Chondrocyte (in vitro differentiated cells): Measurements from ENCODE around the gene CPXM2. TPM values are rescaled to one million over a fixed set of nuclear protein-coding genes. Genes with fewer than 3 reads are reported as not detected.

ENCODE experiments used
- DNase-seq: peaks from one replicate; pipeline ENCODE4 v3.0.0; 2021; ENCODE audit warnings: mixed read lengths, low spot score
- H3K27ac Mint-ChIP-seq: one replicate; pipeline ENCODE4 v1.8.0; 2021; ENCODE audit warnings: mild to moderate bottlenecking, moderate library complexity, mixed read lengths; ENCODE audit not compliant: unreplicated experiment
- H3K27me3 Mint-ChIP-seq: 2 replicates; pipeline ENCODE4 v1.8.0; 2021; ENCODE audit warnings: low read depth, mixed read lengths
- H3K36me3 Mint-ChIP-seq: 2 replicates; pipeline ENCODE4 v1.8.0; 2021; ENCODE audit warnings: low read depth, mixed read lengths
- H3K4me1 Mint-ChIP-seq: 2 replicates; pipeline ENCODE4 v1.8.0; 2021; ENCODE audit warnings: low read depth, mild to moderate bottlenecking, mixed read lengths
- H3K4me3 Mint-ChIP-seq: one replicate; pipeline ENCODE4 v1.8.0; 2021; ENCODE audit warnings: mild to moderate bottlenecking, moderate library complexity, mixed read lengths; ENCODE audit not compliant: unreplicated experiment
- H3K9me3 Mint-ChIP-seq: 2 replicates; pipeline ENCODE4 v1.8.0; 2021; ENCODE audit warnings: low read depth, mixed read lengths
- CTCF ChIP-seq: fragments of 200-600 bp; sonication (generic); IDR thresholded peaks from 2 replicates; pipeline ENCODE4 v1.5.0; 2021; ENCODE audit warnings: antibody characterized with exemption, mild to moderate bottlenecking, moderate library complexity
- total RNA-seq: library from RNA; stranded (reverse); gene quantifications from 3 replicates; pipeline ENCODE4 v1.2.1, GENCODE V29; 2021

The CPXM2 gene
- total RNA-seq, 1 donor from 2014 or later: not detected

GRCh38 chr10:123724747-123725146, 166.9 kb downstream of the CPXM2 start:
- no peak for TF ChIP-seq CTCF
- peaks cover 2% of the 10 kb centered on the region for H3K9me3 Mint-ChIP-seq
- peaks cover 3% of the 10 kb centered on the region for H3K27me3 Mint-ChIP-seq
- no peaks in the 10 kb centered on the region for H3K36me3 Mint-ChIP-seq
- H3K27ac Mint-ChIP-seq: no peak overlapping the region
- no peak for DNase-seq
- no peaks in the 10 kb centered on the region for H3K4me1 Mint-ChIP-seq
- H3K4me3 Mint-ChIP-seq: no peak overlapping the region

GRCh38 chr10:123722351-123722750, 169.3 kb downstream of the CPXM2 start:
- H3K4me1 Mint-ChIP-seq: no peaks in the 10 kb centered on the region
- no peak for DNase-seq
- peaks cover 3% of the 10 kb centered on the region for H3K27me3 Mint-ChIP-seq
- H3K27ac Mint-ChIP-seq: no peak overlapping the region
- no peak for TF ChIP-seq CTCF
- peaks cover 8% of the 10 kb centered on the region for H3K9me3 Mint-ChIP-seq
- H3K4me3 Mint-ChIP-seq: no peak overlapping the region
- H3K36me3 Mint-ChIP-seq: no peaks in the 10 kb centered on the region

GRCh38 chr10:123721441-123722049, 170.1 kb downstream of the CPXM2 start:
- H3K27ac Mint-ChIP-seq: no peak overlapping the region
- H3K9me3 Mint-ChIP-seq: peaks cover 6% of the 10 kb centered on the region
- peaks cover 3% of the 10 kb centered on the region for H3K27me3 Mint-ChIP-seq
- no peak overlapping the region for H3K4me3 Mint-ChIP-seq
- TF ChIP-seq CTCF: no peak
- no peaks in the 10 kb centered on the region for H3K36me3 Mint-ChIP-seq
- H3K4me1 Mint-ChIP-seq: no peaks in the 10 kb centered on the region
- DNase-seq: no peak

GRCh38 chr10:123720536-123720935, 171.1 kb downstream of the CPXM2 start:
- TF ChIP-seq CTCF: no peak
- Mint-ChIP-seq H3K36me3 (no peaks in the 10 kb centered on the region), H3K4me1 (no peaks in the 10 kb centered on the region), H3K27me3 (peaks cover 3% of the 10 kb centered on the region), H3K9me3 (peaks cover 6% of the 10 kb centered on the region), H3K27ac (no peak overlapping the region), H3K4me3 (no peak overlapping the region)
- no peak for DNase-seq

GRCh38 chr10:123718544-123719060, 173.0 kb downstream of the CPXM2 start:
- no peak overlapping the region for H3K4me3 Mint-ChIP-seq
- no peak for DNase-seq
- peaks cover 3% of the 10 kb centered on the region for H3K27me3 Mint-ChIP-seq
- no peaks in the 10 kb centered on the region for H3K36me3 Mint-ChIP-seq
- no peaks in the 10 kb centered on the region for H3K4me1 Mint-ChIP-seq
- no peak for TF ChIP-seq CTCF
- H3K9me3 Mint-ChIP-seq: peaks cover 6% of the 10 kb centered on the region
- H3K27ac Mint-ChIP-seq: no peak overlapping the region
